GM18868 (cell line): ENCODE measurements around the gene MXD4.

Experiments used
- ATAC-seq: cut with Tn5 transposase; IDR thresholded peaks from one replicate; pipeline ENCODE4 v1.9.1; 2021; ENCODE audit warnings: mild to moderate bottlenecking, moderate library complexity; ENCODE audit not compliant: unreplicated experiment

Gene MXD4, protein sequence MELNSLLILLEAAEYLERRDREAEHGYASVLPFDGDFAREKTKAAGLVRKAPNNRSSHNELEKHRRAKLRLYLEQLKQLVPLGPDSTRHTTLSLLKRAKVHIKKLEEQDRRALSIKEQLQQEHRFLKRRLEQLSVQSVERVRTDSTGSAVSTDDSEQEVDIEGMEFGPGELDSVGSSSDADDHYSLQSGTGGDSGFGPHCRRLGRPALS

GRCh38 chr4:2261853-2262144 is at the start of gene MXD4:
MXD4 (minus strand) TSS chr4:2262109; CDS start chr4:2261980, 129 bp downstream.
- peak; percentile 1 for ATAC-seq

DNA sequence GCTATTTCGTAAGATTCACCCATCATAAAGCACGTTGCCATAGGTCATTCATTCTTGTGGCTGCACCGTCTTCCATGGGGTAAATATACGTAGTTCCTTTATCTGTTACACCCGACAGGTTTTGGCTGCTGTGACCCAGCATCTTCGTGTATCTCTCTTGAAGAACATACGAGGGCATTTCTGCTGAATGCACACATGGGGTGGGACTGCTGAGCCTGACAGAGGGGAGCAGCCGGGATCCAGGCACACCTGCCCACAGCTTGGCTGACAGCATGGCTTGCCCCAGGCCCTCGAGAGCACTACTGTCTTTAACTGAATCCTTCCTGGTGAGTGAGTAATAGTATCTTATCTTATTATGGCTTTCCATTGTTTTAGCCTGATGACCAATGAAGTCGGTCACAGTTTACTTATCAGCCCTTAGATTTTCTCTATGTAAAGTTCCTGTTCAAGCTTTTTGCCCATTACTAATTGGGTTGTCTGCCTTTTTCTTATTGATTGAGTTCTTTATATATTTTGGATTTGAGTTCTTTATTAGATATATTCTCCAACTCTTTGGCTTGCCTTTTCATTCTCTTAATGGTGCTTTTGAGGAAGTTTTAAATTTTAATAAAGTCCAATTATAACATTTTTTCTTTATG is 45.0 kb upstream of the MXD4 start:
- no peak for ATAC-seq

- no peak for ATAC-seq
Measured at GRCh38 chr4:2305766-2306501, 44.0 kb upstream of the MXD4 start.

DNA sequence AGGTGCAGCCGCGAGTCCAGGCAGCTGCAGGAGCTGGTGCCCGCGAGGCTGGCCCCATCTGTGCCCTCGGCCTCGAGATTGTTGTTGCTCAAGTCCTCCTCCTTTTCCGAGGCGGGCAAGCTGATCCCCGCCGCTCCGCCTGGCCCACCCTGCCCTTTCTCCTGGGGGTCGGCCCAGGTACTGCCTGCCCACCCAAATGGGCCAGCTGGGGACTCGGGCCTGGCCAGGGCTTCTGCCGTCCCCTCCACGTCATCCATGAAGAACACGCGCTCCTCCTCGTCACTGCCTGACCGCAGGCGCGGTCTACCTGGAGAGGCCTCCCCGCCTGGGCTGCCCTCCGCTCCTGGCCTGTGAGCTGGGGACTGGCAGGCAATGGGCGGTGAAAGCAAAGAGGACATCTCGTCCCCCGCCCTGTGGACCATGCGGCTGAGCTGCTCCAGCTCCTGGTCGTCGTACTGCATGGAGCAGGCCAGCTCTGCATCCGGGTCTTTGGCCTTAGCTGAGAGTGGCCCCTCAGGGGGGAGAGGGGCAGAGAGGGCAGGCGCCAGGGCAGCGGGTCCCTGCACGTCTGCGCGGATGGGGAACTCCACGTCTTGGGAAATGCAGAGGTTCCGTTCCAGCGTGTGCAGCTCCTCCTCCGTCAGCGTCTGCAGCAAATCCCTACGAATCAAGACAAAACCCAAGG is 43.1 kb upstream of the MXD4 start:
- ATAC-seq: no peak

GRCh38 chr4:2304321-2304876 is 42.5 kb upstream of the MXD4 start:
- no peak for ATAC-seq

DNA sequence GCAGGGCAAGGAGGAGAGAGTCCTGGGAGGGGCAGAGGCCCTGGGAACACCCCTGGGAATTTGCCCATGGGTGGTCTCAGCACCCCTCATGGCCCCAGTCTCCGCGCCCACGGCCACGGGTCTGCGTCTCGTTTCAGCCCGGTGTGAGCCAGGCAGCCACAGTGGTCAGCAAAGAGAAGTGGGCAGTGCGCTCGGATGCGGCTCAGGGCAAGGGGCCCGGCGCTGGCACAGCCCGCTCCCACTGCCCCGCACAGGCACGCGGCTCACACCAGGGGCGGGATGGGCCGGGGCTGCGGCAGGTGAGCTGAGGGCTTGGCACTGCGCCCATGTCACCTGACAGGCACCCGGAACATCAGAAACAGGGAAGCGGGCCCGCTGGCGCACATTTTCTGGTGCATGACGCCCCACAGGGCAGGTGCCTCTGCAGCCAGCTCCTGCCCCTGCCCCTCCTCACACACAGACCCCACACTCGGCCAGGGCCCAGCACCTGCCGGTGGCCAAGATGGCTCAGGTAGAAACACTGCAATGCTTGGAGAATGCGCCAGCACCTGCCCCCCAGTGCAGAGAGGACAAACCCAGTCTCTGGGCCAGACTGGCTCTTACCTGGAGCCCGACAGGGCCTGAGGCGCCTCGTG is 41.9 kb upstream of the MXD4 start:
- no peak for ATAC-seq

DNA sequence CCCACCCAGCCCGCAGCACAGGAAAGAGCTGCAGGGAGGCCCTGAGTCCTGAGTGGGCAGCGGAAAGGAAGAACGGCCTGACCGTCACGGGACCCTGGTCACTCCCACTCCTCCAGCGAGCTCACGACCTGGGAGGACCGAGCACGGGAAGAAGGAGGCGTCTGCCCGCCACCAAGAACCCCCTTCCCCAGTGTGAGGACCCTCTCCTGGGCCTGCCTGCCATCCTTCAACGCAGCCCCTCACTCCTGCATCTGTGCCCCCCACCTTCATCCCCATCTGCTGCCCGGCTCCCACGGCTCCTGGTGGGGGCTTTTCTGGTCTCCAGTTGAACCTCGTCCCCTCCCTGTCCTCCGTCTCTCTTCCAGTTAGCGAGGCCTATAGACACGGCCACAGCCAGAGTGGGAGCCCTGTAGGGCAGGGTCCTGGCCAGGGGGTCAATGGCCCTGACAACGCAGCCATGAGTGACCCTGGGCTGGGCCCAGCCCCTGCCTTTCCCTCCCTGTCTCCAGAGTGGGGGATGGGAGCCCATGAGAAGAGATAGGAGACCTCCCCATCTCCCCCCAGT is 41.3 kb upstream of the MXD4 start:
- ATAC-seq: no peak

- no peak for ATAC-seq
Measured at GRCh38 chr4:2302387-2303119, 40.6 kb upstream of the MXD4 start.

GRCh38 chr4:2301806-2302205 is 39.9 kb upstream of the MXD4 start:
- ATAC-seq: no peak

DNA sequence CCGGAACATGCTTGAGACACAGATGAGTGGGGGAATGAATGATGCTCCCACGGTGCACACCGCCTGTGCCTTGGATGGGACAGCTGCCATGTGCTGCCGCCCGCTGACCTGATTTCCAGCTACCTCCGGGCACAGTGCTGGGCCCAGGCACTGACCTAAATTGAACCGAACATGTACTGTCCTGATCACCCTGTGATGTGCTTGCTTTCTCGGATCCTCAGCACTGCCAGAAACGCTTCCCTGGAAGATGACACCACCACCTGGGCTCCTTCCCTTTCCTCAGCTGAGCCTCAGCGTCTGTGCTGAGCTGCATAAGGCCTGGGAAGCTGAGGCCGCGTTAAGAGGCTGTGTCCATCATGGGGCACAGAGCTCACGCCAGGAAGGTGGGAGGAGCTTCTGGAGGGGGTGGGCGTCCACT is 39.3 kb upstream of the MXD4 start:
- ATAC-seq: no peak

GRCh38 chr4:2300431-2301224 is 38.7 kb upstream of the MXD4 start:
- ATAC-seq: no peak

GRCh38 chr4:2299794-2300193 is 37.9 kb upstream of the MXD4 start:
- ATAC-seq: no peak

- ATAC-seq: no peak
Measured at GRCh38 chr4:2298532-2298991, 36.7 kb upstream of the MXD4 start.

DNA sequence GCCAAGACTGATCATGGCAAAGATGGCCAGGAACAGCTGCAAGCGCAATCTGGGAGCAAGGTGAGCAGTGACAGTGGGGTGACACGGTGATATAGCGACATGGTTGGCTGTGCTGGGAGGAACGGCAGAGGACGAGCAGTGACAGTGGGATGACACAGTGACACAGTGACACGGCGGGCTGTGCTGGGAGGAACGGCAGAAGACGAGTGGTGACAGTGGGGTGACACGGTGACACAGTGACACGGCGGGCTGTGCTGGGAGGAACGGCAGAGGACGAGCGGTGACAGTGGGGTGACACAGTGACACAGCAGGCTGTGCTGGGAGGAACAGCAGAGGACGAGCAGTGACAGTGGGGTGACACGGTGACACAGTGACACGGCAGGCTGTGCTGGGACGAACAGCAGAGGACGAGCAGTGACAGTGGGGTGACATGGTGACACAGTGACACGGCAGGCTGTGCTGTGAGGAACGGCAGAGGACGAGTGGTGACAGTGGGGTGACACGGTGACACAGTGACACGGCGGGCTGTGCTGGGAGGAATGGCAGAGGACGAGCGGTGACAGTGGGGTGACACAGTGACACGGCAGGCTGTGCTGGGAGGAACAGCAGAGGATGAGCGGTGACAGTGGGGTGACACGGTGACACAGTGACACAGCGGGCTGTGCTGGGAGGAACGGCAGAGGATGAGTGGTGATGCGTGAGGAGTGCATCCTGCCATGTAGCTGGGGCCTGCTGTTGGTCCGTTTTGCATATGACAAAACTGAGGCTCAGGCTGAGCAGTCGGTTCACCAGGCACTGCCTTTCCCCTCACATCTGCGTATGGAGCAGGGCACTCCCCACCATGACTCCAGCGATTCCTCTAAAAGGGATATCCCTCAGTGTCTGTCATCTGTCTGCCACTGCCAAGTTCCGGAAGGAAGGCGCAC is 36.0 kb upstream of the MXD4 start:
- no peak for ATAC-seq

GRCh38 chr4:2296631-2297601 is 35.0 kb upstream of the MXD4 start:
- no peak for ATAC-seq

DNA sequence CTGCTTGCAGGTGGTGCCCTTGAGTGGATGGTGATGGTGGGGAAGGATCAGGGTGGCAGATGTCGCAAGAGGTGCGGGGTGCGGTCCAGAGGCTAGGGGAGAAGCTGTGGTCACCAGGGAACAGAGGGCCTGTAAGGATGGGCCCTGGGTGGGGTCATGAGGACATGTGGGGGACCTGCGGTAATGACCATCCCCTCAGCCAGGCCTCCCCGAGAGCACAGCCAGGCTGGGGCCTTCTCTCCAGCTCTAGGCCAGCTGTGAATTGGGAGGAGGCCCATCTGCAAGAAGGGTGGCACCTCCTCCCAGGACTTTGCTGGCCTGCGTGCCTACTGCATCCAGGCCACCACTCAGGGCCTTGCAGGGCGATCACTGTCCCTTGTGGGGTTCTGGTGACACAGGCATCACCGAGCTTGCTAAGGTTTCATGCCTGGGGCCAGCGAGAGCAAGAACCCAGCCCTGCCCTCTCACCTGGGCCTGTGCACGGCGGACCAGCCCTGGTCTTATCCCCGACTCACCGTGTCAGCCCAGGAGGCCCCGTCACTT is 34.1 kb upstream of the MXD4 start:
- ATAC-seq: no peak

- no peak for ATAC-seq
Measured at GRCh38 chr4:2295500-2295899, 33.6 kb upstream of the MXD4 start.
